ENCODE data around the gene ZNF808.
"Not testable (repeated sequence)": the region's sequence is repeated elsewhere in the genome, so short reads cannot be mapped to it uniquely, and the experiment has no call there.

The ZNF808 gene

DNA sequence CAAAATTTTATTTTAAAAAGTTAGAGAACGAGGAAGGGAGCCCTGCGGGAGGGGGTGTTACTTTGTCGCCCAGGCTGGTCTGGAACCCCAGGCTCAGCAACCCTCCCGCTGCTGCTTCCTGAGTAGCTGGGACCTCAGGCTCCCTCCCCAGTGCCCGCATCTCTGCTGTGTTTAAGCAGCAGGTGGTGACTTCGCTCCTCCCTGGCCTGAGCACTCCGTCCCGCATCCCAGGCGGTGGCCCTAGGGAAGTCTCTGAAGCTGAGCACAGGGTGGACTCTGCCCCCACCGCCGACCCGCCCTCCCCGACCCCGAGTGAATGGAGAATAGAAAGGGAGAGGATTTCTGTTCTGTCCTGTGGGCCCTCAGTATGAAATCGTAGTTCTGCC, 73.2 kb downstream of the ZNF808 start:
- DNase-seq (ENCODE audit: low spot score), result no peak
- TF ChIP-seq, protein P1, sequence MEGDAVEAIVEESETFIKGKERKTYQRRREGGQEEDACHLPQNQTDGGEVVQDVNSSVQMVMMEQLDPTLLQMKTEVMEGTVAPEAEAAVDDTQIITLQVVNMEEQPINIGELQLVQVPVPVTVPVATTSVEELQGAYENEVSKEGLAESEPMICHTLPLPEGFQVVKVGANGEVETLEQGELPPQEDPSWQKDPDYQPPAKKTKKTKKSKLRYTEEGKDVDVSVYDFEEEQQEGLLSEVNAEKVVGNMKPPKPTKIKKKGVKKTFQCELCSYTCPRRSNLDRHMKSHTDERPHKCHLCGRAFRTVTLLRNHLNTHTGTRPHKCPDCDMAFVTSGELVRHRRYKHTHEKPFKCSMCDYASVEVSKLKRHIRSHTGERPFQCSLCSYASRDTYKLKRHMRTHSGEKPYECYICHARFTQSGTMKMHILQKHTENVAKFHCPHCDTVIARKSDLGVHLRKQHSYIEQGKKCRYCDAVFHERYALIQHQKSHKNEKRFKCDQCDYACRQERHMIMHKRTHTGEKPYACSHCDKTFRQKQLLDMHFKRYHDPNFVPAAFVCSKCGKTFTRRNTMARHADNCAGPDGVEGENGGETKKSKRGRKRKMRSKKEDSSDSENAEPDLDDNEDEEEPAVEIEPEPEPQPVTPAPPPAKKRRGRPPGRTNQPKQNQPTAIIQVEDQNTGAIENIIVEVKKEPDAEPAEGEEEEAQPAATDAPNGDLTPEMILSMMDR (IDR thresholded peaks at IDR 0.05; ENCODE audit: extremely low read depth, missing control alignments), result no peak

DNA sequence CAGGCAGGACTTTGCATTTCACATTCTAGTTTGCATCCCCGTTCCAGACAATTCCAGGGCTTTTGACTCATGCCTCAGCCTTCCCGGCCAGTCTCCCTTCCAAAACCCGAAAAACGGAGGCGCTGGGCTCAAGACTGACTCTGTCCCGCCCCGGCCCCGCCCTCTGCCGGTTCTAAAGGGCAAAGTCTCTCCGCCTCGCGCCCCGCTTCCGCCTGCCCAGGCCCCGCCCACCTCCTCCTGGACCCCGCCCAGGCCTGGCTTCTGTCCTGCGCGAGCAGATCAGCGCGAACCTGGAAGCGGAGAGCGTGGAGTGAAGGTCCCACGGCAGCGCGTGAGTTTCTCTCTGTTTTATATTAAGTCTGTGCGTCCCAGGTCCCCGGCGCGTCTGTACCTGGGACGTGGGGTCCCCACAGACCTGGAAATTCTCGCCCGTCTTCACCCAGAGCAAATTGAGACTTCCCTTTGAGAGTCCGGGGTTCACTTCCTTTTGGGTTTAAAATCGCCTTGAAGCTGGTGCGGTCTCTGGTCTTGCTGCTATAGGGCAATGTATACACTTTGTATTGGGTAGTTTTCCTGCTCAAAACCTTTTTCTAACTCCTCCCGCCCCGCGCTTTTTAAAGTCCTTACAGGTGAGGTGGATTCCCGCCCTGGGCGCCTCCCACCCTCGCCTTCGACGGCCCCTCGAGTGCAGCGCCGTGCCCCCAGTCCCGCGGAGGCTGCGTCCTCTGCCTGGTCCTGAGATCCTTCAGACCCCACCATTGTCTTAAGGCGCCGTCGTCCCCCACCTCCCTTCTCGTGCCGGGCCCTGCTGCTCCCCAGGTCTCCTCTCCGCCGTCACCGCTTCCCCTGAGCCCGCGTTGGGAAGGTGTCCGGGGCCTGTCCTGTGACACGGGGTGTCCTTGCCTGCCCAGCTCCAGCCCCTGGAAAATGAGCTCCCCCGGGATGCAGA, 73.8 kb downstream of the ZNF808 start:
- DNase-seq (ENCODE audit: low spot score), result peak; percentile 93
- TF ChIP-seq, protein P1 (IDR thresholded peaks at IDR 0.05; ENCODE audit: extremely low read depth, missing control alignments), result peak; percentile 7

DNA sequence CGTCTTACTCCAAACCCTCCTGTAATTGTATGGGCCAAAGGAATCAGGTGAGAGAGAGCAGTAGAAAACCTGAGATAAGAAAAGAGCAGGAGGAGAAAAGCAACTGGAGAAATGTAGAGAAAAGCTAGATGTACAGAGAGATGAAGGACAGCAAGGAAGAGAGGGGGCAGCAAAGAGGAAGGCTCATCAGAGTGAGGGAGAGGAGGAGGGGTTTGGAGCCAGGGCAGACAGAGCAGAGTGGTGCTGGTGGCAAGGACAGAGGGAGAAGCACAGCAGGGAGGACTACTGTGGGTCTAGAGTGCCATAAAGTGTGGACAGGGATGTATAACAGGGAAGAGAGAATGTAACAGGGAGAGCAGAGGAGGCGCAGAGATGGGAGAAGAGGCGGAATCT, 74.5 kb downstream of the ZNF808 start:
- DNase-seq (ENCODE audit: low spot score), result not testable (repeated sequence)

DNA sequence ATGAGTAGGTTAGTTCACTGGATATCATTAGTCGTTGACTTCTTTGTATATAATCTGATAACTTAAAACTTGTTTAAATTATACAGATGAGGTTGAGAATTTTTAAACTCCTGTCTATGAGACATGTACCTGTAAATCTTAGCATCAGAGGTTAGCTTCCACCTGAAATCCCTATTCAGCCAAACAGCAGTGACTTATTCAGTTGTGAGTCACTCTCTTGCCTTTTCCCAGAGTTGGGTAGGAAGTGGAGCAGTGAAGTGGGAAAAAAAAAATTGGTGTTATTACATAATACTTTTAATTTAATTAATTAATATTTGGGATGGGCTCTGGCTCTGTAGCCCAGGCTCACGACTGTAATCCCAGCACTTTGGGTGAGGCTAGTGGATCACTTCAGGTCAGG, 75.5 kb downstream of the ZNF808 start:
- DNase-seq (ENCODE audit: low spot score), result no peak
- TF ChIP-seq, protein P1 (IDR thresholded peaks at IDR 0.05; ENCODE audit: extremely low read depth, missing control alignments), result no peak

DNA sequence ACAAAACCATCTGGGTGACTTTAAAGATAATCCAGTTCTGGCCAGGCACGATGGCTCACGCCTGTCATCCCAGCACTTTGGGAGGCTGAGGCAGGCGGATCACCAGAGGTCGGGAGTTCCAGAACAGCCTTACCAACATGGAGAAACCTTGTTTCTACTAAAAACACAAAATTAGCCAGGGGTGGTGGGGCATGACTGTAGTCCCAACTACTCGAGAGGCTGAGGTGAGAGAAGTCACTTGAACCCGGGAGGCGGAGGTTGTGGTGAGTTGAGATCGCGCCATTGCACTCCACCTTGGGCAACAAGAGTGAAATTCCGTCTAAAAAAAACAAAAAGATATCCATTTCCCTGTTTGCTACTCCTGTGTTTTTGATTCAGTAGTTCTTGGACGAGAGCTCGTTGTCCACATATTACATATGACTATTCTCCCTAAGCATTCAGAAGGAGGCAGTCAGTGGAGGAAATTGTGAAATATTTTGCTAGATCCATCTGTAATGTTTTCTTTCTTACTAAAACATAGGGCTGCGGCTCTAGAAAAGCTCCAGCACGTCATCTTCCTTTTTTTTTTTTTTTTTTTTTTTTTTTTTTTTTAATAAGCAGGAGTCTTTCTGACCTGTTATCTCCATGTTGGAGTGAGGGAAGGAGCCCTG, 76.2 kb downstream of the ZNF808 start:
- TF ChIP-seq, protein P1 (IDR thresholded peaks at IDR 0.05; ENCODE audit: extremely low read depth, missing control alignments), result no peak
- no peak for DNase-seq (ENCODE audit: low spot score)

Measured in GM20000 (cell line).